Fibroblast of villous mesenchyme (primary cell): ENCODE results near the gene SDR9C7. TPM values are rescaled to one million over a fixed set of nuclear protein-coding genes. Genes with fewer than 3 reads are reported as not detected.
"Not testable (repeated sequence)": the region's sequence is repeated elsewhere in the genome, so short reads cannot be mapped to it uniquely, and the experiment has no call there.

Source experiments
- DNase-seq: peaks from one replicate; pipeline ENCODE4 v3.0.0-alpha.2; 2010; ENCODE audit warnings: low read depth
- H3K4me3 ChIP-seq: 2 replicates; pipeline ENCODE4 v1.5.1; 2011; ENCODE audit warnings: low read depth, mild to moderate bottlenecking, low read length
- total RNA-seq: library from RNA; depleted of rRNA; stranded (reverse); fragments of >200 nt; gene quantifications from 2 replicates; pipeline ENCODE4 v1.2.3, GENCODE V29; 2012
- TF ChIP-seq, protein P1 (sequence below): IDR thresholded peaks from 2 replicates; pipeline ENCODE4 v1.5.1; 2012; ENCODE audit warnings: low read depth, mild to moderate bottlenecking, low read length; ENCODE audit not compliant: insufficient read depth

Gene SDR9C7
- total RNA-seq, 1 donor = not detected

DNA sequence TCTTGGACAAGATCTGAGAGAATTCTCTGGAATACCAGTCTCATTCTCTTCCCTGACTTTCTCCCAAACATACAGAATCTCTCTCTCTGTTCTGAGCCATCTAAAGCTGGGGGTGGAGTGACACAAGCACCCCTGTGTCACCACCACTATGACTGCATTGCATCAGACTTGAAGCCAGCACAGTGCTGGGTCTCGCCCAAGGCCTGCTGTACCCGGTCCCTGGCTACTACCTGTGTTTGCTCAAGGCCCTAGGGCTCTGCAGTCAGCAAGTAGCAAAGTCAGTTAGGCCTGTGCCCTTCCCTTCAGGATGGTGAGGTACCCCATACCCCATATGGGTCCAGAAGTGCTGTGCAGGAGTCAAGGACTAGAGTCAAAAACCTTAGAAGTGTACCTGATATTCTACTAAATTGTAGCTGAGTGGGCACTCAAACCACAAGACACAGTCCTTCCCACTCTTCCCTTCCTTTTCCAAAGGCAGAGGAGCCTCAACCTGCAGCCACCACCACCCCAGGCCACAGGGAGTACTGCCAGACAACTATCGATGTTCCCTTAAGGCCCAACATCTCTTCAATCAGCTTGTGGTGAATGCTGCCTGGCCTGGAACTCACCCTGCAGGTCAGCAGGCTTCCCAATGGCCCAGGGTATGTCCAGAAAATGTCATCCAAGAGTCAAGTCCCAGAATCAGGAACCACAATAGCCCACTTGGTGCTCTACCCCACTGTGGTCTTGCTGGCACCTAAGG lies 44.4 kb upstream of the SDR9C7 start:
- no peak for DNase-seq
- TF ChIP-seq, protein P1, sequence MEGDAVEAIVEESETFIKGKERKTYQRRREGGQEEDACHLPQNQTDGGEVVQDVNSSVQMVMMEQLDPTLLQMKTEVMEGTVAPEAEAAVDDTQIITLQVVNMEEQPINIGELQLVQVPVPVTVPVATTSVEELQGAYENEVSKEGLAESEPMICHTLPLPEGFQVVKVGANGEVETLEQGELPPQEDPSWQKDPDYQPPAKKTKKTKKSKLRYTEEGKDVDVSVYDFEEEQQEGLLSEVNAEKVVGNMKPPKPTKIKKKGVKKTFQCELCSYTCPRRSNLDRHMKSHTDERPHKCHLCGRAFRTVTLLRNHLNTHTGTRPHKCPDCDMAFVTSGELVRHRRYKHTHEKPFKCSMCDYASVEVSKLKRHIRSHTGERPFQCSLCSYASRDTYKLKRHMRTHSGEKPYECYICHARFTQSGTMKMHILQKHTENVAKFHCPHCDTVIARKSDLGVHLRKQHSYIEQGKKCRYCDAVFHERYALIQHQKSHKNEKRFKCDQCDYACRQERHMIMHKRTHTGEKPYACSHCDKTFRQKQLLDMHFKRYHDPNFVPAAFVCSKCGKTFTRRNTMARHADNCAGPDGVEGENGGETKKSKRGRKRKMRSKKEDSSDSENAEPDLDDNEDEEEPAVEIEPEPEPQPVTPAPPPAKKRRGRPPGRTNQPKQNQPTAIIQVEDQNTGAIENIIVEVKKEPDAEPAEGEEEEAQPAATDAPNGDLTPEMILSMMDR = no peak
- no peak overlapping the region for H3K4me3 ChIP-seq

DNA sequence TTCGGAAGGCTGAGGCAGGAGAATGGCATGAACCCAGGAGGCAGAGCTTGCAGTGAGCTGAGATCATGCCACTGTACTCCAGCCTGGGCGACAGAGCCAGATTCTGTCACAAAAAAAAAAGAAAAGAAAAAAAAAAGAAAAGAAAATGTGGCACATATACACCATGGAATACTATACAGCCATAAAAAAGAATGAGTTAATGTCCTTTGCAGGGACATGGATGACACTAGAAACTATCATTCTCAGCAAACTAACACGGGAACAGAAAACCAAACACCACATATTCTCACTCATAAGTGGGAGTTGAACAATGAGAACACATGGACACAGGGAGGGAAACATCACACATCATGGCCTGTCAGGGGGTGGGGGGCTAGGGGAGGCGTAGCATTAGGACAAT lies 43.2 kb upstream of the SDR9C7 start:
- DNase-seq, H3K4me3 ChIP-seq: not testable (repeated sequence)

DNA sequence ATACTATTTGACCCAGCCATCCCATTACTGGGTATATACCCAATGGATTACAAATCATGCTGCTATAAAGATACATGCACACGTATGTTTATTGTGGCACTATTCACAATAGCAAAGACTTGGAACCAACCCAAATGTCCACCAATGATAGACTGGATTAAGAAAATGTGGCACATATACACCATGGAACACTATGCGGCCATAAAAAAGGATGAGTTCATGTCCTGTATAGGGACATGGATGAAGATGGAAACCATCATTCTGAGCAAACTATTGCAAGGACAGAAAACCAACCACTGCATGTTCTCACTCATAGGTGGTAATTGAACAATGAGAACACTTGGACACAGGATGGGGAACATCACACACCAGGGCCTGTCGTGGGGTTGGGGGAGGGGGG lies 40.0 kb upstream of the SDR9C7 start:
- not testable (repeated sequence) for H3K4me3 ChIP-seq, DNase-seq

DNA sequence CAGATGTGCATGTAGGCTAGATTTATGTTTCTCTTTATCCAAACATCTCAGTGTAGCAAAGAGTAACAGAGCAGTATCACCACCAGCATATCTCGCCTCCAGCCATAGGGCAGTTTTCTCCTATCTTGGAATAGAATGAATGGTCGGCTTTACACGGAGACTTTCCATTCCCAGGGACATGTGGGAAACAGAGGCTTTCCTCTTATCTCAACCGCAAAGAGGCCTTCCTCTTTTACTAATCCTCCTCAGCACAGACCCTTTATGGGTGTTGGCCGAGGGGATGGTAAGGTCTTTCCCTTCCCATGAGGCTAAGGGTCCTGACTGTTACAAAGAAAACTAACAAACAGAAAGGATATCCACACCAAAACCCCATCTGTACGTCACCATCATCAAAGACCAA lies 34.7 kb upstream of the SDR9C7 start:
- peak; percentile 91 for DNase-seq
- not testable (repeated sequence) for H3K4me3 ChIP-seq

DNA sequence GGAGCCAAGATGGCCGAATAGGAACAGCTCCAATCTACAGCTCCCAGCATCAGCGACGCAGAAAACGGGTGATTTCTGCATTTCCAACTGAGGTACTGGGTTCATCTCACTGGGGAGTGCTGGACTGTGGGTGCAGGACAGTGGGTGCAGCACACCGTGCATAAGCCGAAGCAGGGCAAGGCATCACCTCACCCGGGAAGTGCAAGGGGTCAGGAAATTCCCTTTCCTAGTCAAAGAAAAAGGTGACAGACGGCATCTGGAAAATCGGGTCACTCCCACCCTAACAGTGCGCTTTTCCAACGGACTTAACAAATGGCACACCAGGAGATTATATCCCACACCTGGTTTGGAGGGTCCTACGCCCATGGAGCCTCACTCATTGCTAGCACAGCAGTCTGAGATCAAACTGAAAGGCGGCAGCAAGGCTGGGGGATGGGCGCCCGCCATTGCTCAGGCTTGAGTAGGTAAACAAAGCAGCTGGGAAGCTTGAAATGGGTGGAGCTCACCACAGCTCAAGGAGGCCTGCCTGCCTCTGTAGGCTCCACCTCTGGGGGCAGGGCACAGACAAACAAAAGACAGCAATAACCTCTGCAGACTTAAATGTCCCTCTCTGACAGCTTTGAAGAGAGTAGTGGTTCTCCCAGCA lies 31.9 kb upstream of the SDR9C7 start:
- H3K4me3 ChIP-seq, DNase-seq: not testable (repeated sequence)

DNA sequence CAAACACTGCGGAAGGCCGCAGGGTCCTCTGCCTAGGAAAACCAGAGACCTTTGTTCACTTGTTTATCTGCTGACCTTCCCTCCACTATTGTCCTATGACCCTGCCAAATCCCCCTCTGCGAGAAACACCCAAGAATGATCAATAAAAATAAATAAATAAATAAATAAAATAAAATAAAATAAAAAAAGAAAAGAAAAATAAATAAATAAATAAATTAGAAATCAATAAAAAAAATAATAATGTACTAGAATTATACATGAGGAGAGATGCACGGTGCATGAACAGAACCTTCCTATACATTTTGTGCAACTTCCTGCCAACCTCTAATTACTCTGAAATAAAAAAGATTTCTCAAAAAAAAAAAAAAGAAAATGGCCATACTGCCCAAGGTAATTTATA lies 30.9 kb upstream of the SDR9C7 start:
- not testable (repeated sequence) for H3K4me3 ChIP-seq, DNase-seq

DNA sequence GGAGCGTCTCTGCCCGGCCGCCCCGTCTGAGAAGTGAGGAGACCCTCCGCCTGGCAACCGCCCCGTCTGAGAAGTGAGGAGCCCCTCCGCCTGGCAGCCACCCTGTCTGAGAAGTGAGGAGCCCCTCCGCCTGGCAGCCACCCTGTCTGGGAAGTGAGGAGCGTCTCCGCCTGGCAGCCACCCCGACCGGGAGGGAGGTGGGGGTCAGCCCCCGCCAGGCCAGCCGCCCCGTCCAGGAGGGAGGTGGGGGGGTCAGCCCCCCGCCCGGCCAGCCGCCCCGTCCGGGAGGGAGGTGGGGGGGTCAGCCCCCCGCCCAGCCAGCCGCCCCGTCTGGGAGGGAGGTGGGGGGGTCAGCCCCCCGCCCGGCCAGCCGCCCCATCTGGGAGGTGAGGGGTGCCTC lies 29.3 kb upstream of the SDR9C7 start:
- not testable (repeated sequence) for DNase-seq, H3K4me3 ChIP-seq

DNA sequence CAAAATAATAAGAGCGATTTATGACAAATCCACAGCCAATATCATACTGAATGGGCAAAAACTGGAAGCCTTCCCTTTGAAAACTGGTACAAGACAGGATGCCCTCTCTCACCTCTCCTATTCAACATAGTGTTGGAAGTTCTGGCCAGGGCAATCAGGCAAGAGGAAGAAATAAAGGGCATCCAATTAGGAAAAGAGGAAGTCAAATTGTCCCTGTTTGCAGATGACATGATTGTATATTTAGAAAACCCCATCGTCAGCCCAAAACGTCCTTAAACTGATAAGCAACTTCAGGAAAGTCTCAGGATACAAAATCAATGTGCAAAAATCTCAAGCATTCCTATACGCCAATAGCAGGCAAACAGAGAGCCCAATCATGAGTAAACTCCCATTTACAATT lies 28.0 kb upstream of the SDR9C7 start:
- H3K4me3 ChIP-seq, DNase-seq: not testable (repeated sequence)

DNA sequence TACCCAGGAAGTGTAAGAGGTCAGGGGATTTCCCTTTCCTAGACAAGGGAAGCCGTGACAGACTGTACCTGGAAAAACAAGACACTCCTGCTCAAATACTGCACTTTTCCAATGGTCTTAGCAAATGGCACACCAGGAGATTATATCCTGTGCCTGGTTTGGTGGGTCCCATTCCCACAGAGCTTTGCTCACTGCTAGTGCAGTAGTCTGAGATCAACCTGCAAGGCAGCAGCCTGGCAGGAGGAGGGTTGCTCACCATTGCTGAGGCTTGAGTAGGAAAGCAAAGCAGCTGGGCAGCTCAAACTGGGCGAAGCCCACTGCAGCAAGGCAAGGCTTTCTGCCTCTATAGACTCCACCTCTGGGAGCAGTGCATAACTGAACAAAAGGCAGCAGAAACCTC lies 24.2 kb upstream of the SDR9C7 start:
- no peak for DNase-seq
- TF ChIP-seq, protein P1 = no peak
- no peak overlapping the region for H3K4me3 ChIP-seq

DNA sequence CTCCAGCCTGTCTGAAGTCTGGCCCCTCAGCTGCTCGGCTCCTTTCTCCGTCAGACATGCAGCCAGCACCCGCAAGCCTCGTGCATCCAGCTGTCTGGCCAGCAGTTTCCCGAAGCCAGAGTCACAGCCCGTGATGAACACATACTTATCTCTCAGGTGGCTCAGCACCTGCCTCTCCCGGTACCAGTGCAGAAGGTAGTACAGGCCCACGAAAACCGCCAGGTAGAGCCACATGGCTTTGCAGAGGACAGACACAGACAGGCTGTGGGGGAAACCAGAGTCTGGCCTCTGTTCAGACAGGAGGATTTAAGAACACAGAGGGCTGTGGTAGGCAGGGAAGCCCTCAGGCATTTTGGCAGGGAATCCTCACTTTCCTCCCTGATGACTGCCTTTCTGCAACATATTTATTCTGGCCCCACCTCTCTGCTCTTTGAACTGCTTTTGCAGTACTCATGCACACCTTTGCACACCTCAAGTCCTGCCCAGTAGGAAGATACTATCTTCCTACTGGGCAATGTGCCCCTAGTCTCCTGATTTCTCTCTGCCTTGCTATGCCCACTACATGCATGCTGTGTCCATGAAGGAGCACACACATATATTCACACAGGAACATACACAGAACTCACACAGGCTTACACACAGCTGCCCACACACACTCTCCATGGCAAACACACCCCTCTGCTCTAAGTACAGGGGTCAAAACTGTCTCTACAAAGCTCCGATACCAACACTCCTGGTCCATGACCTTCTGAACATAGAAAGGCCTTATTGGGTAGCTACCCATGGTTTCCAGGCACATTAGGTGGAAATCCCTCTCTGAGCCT lies 23.2 kb upstream of the SDR9C7 start, which contains the start of gene RDH16:
Gene RDH16 (minus strand): TSS at position 380 of the 824 bp plus-strand sequence. CDS start 146 bp downstream, at position 234.
- TF ChIP-seq, protein P1 = no peak
- no peak within 1 kb of the TSS for H3K4me3 ChIP-seq
- no peak for DNase-seq
